HG03565 (cell line): ENCODE measurements around the gene CACNA2D1.

Source experiments
- ATAC-seq: cut with Tn5 transposase; IDR thresholded peaks from one replicate; pipeline ENCODE4 v1.9.1; 2021; ENCODE audit warnings: mild to moderate bottlenecking, moderate library complexity; ENCODE audit not compliant: unreplicated experiment

The CACNA2D1 gene

GRCh38 chr7:82234457-82235049 lies 209.0 kb downstream of the CACNA2D1 start:
- peak; percentile 44 for ATAC-seq

- ATAC-seq, result no peak
Measured at GRCh38 chr7:82230811-82231581, 212.6 kb downstream of the CACNA2D1 start.

- ATAC-seq, result no peak
Measured at GRCh38 chr7:82229164-82229563, 214.4 kb downstream of the CACNA2D1 start.

GRCh38 chr7:82226191-82226590 lies 217.4 kb downstream of the CACNA2D1 start:
- no peak for ATAC-seq

- no peak for ATAC-seq
Measured at GRCh38 chr7:82224529-82224928, 219.0 kb downstream of the CACNA2D1 start.

GRCh38 chr7:82223580-82223979 lies 220.0 kb downstream of the CACNA2D1 start:
- no peak for ATAC-seq

- ATAC-seq, result no peak
Measured at GRCh38 chr7:82221152-82221674, 222.4 kb downstream of the CACNA2D1 start.

- ATAC-seq, result no peak
Measured at GRCh38 chr7:82212466-82212865, 231.1 kb downstream of the CACNA2D1 start.

- no peak for ATAC-seq
Measured at GRCh38 chr7:82211333-82211732, 232.2 kb downstream of the CACNA2D1 start.

- ATAC-seq, result no peak
Measured at GRCh38 chr7:82210416-82211184, 233.0 kb downstream of the CACNA2D1 start.

GRCh38 chr7:82209179-82209747 lies 234.3 kb downstream of the CACNA2D1 start:
- no peak for ATAC-seq

- no peak for ATAC-seq
Measured at GRCh38 chr7:82204694-82205093, 238.9 kb downstream of the CACNA2D1 start.

- no peak for ATAC-seq
Measured at GRCh38 chr7:82202965-82203364, 240.6 kb downstream of the CACNA2D1 start.

- no peak for ATAC-seq
Measured at GRCh38 chr7:82202107-82202506, 241.5 kb downstream of the CACNA2D1 start.

GRCh38 chr7:82200601-82201000 lies 243.0 kb downstream of the CACNA2D1 start:
- no peak for ATAC-seq

GRCh38 chr7:82194016-82194643 lies 249.4 kb downstream of the CACNA2D1 start:
- no peak for ATAC-seq

- no peak for ATAC-seq
Measured at GRCh38 chr7:82188636-82189035, 254.9 kb downstream of the CACNA2D1 start.

GRCh38 chr7:82185443-82185842 lies 258.1 kb downstream of the CACNA2D1 start:
- no peak for ATAC-seq

GRCh38 chr7:82183634-82184033 lies 259.9 kb downstream of the CACNA2D1 start:
- ATAC-seq, result no peak

- ATAC-seq, result no peak
Measured at GRCh38 chr7:82179311-82179710, 264.3 kb downstream of the CACNA2D1 start.

GRCh38 chr7:82175319-82175718 lies 268.3 kb downstream of the CACNA2D1 start:
- no peak for ATAC-seq
